GM18868 (cell line): ENCODE measurements around the gene LRRC2.
"Not testable (repeated sequence)": the region's sequence is repeated elsewhere in the genome, so short reads cannot be mapped to it uniquely, and the experiment has no call there.

Experiments
- ATAC-seq: cut with Tn5 transposase; IDR thresholded peaks from one replicate; pipeline ENCODE4 v1.9.1; 2021; ENCODE audit warnings: mild to moderate bottlenecking, moderate library complexity; ENCODE audit not compliant: unreplicated experiment

The LRRC2 gene

GRCh38 chr3:46501702-46502101 is 64.4 kb downstream of the LRRC2 start:
- ATAC-seq, result no peak

- ATAC-seq, result no peak
These were observed 65.2 kb downstream of the LRRC2 start for GRCh38 chr3:46500656-46501635.

- ATAC-seq, result no peak
These were observed 67.1 kb downstream of the LRRC2 start for GRCh38 chr3:46498916-46499519.

GRCh38 chr3:46497556-46498265 is 68.4 kb downstream of the LRRC2 start, which contains the start of gene RTP3:
TSS of gene RTP3 (plus strand) at chr3:46497976. CDS start at chr3:46498063, 87 bp downstream.
- ATAC-seq, result no peak

DNA sequence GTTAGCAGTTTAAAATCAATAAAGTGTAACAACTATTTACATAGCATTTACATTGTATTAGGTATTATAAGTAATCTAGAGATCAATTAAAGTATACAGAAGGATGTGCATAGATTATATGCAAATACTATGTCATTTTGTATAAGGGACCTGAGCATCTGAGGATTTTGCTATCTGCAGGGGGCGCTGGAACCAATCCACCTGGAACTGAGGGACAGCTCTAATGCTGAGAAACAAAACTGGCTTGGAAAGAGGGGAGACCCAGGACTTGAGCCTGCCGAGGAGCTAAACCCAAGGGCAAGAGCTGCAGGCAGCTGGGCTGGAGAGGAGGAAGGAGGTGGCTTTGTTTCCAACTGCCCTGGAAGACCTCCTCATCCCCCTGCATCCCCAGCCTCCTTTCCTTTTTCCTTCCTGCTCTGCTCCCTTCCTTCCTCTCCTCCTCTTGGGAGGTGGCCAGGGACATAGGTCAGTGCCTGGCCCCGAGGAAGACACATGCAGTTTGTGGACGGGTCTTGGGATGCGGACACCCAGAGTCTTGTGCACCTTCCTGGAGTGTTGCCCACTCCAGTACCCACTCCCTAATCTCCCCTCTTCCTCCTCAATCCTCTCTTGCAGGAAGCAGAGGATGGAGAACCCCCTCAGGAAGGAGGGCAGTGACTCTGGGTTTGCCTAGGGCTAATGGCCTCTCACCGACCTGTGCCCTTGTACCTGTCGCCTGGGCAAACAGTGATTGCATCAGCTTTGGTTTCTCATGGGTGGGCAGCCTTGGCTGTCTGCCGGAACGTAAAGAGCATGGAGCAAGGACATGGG is 69.2 kb downstream of the LRRC2 start:
- no peak for ATAC-seq

DNA sequence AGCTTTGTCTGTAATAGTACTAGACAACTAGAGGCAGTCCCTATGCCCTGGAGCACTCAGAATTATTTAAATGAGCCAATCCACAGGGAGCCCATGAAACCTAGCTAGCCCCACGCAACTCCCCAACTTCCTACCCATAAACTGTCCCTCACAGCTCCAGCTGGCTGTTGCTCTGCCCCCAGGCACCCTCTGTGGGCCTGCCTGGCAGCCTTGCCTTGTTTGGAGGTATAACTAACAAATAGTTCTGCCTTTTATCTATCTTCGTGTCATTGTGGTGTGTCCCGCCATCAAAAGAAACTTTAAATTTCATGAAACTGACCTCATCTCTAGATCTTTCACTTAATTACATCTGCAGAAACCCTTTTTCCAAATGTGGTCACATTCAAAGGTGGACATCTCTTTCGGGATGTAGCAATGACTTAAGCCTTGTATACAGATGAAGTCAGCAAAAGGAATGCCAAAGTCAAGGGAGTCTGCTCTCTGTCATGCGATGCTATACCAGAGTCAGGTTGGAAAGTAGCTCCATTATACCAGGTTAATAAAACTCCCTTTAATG is 70.1 kb downstream of the LRRC2 start:
- no peak for ATAC-seq

- not testable (repeated sequence) for ATAC-seq
These were observed 71.6 kb downstream of the LRRC2 start for GRCh38 chr3:46494491-46494890.

DNA sequence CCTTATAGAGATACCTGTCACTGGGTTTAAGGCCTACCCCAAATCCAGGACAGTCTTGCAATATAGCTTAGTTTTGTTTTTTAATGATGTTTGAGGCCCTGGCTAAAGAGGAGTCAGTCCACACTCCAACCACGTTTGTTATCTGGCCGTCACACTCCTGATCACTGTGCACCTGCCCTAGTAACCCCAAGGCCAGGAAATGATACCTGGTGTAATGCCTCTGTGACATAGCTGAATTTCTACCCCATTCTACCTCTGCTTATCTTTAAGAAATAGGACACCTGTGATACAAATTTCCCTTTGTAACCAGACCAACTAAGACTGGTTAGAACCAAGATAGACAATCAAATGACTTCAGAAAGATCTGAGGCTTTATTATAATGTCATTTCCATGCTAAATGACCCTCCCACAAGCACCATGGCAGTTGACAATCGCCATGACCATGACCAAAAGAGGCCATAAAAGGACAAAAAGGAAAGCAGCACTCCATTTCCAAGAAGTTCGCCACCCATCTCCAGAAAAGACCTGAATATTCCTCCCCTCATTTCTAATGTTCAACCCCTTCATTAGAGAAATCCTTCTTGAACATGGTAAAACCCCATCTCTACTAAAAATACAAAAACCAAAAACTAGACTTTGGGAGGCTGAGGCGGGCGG is 73.1 kb downstream of the LRRC2 start:
- ATAC-seq, result no peak

- no peak for ATAC-seq
These were observed 74.7 kb downstream of the LRRC2 start for GRCh38 chr3:46491089-46492070.

GRCh38 chr3:46490338-46491084 is 75.6 kb downstream of the LRRC2 start:
- ATAC-seq, result no peak

DNA sequence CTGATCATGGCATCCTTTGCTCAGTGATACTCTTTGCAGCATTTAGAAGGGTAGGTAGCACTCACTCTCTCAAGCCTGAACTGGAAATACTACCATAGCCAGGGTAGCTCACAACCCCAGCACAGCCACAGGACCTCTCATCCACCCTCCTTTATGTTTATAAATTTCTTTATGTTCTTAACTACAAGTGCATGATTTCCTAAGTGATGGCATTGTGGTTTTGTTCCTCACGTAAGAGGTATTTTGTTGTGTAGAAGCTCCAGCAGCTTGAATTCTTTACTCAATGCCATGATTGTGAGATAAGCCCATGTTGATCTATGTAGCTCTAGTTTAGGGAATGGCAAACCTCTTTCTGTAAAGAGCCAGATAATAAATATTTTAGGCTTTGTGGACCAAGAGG is 76.2 kb downstream of the LRRC2 start:
- no peak for ATAC-seq

- ATAC-seq, result no peak
These were observed 76.7 kb downstream of the LRRC2 start for GRCh38 chr3:46489381-46489780.

DNA sequence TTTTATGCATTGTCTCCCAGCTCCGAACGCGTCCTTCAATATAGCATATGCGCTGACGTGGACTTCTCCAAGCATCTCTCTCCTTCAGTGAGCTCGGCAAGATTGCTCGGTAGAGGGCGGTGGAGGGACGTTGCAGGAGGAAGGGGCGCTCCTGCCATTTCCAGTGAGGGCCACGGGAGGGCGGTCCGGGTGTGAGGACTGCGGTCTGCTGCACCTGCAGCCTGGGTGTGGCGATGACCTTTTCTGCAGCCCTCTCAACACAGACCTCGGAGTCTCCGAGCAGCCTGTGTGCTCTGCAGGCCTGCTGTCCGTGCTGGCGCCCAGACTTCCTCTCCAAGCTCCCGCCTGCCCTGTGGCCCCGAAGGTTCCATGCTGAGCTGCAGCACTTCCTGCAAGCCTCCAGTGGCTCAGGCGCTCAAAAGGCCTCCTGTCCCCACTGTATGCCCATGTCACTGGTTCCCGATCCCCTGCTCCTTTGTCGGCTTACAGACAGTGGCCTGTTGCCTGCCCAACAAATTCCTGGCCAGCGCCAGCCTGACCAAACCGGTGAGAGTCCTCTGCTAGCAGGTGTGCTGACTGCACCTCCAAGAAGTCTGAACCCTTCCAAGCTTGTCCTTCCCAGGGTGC is 77.3 kb downstream of the LRRC2 start:
- peak; percentile 91 for ATAC-seq

GRCh38 chr3:46485779-46486175 is 80.3 kb downstream of the LRRC2 start:
- ATAC-seq, result no peak

DNA sequence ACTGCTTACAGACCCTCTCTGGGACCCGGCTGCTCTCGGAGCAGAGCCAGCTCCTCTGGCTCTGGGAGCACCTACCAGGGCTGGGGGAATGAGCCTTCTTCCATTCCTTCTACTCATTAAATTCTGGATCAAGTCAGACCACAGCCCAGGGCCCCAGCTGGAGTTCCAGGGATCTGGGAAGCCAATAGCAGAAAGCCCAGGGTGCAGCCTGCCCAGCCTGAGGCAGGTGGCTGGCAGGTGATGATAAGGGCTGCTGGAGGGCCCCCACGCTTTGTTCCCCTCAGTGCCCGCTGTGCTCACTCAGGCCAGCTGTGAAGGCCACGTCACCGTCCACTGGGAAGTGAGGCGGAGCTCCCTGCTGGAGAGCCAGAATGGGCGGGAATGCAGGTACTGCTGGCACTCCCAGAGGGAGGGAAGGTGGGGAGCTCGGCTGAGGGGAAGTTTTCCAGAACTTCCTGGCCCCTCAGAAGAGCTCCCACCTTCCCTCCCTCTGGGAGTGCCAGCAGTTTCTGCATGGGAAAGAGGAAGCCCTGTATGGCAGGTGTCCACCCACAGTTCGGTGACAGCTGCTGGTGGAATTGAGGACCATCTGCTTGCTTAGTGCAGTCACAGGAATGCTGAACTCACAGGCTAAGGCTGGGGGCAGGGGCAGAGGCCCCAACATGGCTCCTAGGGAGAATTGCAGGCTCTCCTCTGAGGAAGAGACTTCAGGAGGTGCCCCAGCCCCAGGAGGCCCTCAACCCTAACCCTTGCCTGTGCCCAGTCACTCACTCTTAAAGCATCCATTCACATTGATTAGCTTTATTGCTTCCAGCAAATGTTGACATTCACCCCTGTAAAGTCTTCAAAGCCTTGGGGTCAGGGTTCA is 81.0 kb downstream of the LRRC2 start:
- ATAC-seq, result no peak

- ATAC-seq, result no peak
These were observed 81.7 kb downstream of the LRRC2 start for GRCh38 chr3:46484388-46484787.

- no peak for ATAC-seq
These were observed 82.3 kb downstream of the LRRC2 start for GRCh38 chr3:46483825-46484224.
